ENCODE measurements around the gene C20orf202.

- TF ChIP-seq CTCF (IDR thresholded peaks at IDR 0.05; ENCODE audit: borderline replicate concordance, extremely low read depth, low read length, poor library complexity, severe bottlenecking) (no peak), EZH2 (IDR thresholded peaks at IDR 0.05; ENCODE audit: borderline replicate concordance, low read depth, low read length, severe bottlenecking) (no peak)
Measured at GRCh38 chr20:1173698-1174097, 29.6 kb upstream of the C20orf202 start.

All from DND-41 (cell line).